ENCODE measurements around the gene WRNIP1. TPM values are rescaled to one million over a fixed set of nuclear protein-coding genes. Genes with fewer than 3 reads are reported as not detected.
"Not testable (repeated sequence)": the region's sequence is repeated elsewhere in the genome, so short reads cannot be mapped to it uniquely, and the experiment has no call there.

WRNIP1 gene
- total RNA-seq, 1 donor from 2014 or later: 62.4 TPM

DNA sequence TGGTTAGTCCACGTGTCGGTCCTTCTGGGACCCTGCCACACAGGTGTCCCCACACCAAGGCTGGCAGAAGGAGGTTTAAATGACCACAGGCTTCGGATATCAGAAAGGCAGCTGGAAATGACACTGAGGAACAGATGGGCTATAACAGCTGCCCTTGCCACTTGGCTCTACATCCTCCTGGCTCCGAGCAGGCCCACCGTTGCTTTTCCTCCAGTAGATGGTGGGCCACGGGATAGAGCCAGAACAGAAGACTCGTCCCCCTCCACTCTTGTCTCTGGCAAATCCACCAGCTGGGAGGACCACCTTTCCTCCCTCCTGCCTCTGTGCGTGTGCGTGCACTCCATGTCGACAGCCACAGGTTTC is 17.6 kb downstream of the WRNIP1 start:
- DNase-seq (ENCODE audit: low read depth, low spot score): no peak

DNA sequence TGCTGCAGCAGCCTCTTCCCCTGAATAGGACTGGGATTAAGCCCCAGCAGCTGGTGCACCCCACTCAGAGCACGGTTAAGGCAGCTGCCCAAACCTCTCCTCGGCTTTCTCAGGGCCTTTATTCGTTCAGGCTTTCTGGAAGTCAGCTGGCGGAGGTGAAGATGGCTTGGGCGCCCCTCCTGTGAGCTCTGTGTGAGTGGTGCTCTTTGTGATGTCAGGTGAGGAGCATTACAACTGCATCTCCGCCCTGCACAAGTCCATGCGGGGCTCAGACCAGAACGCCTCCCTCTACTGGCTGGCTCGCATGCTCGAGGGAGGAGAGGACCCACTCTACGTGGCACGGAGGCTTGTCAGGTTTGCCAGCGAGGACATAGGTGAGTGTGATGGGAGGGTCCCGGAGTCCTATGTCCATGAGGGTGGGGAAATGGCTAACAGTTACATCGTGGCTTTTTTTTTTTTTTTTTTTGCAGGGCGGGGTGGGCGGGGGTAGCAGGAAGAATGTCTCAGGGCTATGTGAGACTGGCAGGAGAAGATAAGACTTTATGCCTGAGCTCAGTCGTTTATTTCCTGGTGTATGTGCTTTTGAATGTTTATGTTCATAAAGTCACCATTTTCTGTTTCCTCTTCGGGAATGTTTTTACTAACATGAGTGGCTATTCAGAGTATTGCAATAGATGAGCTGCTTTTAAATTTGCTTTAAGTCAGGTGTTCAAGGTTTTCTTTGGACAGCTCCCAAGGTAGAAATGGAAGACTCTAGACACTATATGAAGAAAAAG is 18.2 kb downstream of the WRNIP1 start:
- peak; percentile 51 for DNase-seq (ENCODE audit: low read depth, low spot score)

DNA sequence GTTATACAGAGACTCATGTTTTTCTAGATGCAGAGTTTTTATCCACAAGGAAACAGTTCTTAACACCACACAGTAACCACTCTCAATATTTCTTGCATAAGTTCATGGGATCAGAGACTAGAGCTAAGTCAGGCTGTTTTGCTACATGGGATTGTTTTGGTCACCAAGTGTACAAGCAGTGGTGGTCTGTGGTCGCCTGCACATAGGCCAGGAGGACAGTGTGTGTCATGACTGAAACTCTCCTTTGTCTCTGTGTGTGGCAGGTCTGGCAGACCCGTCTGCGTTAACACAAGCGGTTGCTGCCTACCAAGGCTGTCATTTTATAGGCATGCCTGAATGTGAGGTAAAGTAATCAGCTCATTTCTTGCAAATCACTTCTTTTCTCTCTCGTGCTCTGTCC is 18.9 kb downstream of the WRNIP1 start:
- no peak for DNase-seq (ENCODE audit: low read depth, low spot score)

- no peak for DNase-seq (ENCODE audit: low read depth, low spot score)
Observed at GRCh38 chr6:2784930-2785329, 19.7 kb downstream of the WRNIP1 start.

GRCh38 chr6:2786269-2786668 is 21.1 kb downstream of the WRNIP1 start:
- no peak for DNase-seq (ENCODE audit: low read depth, low spot score)

GRCh38 chr6:2790588-2791449 is 25.6 kb downstream of the WRNIP1 start:
- DNase-seq (ENCODE audit: low read depth, low spot score): peak; percentile 74

DNA sequence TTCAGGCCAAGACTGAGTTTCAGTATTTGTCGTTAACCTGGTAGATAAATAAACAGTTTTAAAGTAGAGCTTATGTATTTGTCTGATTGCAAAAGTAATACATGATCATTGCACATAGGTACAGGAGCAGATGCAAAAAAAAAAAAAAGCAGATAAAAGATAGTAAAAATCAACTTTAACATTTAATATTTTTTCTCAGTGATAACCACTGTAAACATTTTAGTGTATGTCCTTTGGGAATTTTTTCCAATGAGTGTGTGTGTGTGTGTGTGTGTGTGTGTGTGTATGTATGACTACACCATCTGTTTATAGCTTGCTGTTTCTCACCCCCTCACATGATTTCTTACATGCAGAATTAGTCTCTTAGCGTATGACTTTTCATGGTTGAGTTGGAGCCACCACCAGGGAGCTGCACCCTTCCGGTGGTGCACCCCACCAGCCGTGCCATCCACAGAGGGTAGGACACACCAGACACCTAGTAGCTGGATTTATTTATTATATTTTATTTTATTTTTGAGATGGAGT is 26.3 kb downstream of the WRNIP1 start:
- no peak for DNase-seq (ENCODE audit: low read depth, low spot score)

- DNase-seq (ENCODE audit: low read depth, low spot score): no peak
Observed at GRCh38 chr6:2792330-2793110, 27.3 kb downstream of the WRNIP1 start.

DNA sequence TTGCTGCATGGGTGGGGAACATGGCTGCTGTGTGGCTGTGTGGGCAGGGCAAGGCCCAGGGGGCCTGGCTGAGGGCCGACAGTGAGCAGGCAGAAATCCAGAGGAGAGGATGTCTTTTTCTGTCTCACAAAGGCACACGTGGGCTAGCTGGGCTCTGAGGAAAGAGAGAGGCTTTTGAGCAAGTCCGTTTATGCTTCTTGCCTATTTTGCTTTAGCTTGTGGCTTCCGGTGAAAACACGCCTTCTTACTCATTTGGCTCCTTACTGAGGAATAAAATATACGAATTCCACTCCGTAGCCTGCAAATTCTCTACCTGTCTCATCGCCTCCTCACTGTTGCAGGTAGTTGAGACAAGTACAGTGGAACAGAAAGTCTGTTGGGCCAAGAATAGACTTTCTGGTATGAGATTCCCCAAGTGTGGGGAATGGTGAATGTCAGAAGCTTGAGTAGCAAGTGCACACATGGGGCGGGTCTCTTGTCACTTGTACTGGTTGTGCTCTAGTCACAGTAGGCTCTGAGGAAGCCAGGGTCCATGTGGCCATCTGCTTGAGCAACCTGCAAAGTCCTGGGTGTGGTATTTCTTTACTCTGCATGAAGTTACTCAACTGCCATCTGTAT is 28.4 kb downstream of the WRNIP1 start:
- no peak for DNase-seq (ENCODE audit: low read depth, low spot score)

DNA sequence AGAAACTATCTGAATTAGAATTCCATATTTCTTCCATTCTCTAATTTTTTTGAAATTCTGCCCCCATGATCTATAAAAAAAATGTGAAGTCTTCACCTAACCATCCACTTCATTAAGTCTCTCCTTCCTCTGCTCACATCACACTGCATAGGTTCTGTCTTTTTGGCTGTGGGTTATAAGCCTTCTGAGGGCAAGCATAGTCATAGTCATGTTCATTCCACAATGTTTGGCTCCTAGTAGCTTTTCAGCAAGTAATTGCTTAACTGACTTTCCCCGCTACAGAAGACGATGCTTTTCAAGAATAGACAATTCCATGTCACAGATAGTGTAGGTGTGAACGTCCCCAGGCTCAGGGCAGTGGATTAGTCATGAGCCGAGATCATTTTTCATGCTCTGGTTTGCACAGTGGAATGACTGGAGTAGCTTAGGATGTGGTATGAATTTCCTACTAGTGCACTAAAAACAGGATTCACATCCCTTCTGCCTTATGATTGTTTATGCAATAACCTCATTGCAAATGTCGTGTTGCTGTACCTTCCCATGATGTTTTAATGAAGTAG is 29.1 kb downstream of the WRNIP1 start:
- no peak for DNase-seq (ENCODE audit: low read depth, low spot score)

DNA sequence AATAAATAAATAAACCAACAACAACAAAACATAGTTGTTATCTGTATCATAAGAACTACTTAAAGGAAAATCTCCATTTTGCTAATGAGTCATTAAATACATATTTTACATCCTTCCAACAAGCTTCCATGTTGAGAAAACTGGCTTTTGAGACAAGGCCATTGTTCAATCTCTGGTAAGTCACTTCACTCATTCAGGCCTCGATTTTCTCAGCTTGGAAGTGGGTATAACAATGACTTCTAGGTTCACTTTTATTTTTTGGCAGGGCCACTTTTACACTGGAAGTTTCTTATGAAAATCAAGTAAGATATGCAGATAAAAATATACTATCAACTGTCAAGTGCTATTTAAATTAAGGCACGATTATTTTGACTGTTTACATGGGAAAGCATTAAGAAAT is 30.0 kb downstream of the WRNIP1 start:
- no peak for DNase-seq (ENCODE audit: low read depth, low spot score)

DNA sequence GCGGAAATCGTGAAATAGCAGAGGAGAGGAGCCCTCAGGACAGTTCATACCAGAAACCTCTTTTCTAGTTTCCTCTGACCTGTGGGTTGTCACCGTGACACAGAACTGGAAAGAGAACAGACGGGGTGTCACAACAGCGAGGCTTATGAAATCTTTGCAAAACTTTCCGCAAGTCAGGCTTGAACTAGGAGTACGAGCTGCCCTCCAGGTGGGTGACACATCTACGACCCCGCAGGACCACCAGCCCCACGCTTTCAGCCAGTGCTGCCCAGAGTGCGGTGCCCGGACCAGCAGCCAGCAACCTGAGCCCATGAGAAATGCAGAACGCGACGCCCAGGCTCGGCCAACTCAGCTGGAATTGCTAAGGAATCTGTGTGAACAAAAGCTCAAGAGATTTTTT is 30.8 kb downstream of the WRNIP1 start:
- no peak for DNase-seq (ENCODE audit: low read depth, low spot score)

GRCh38 chr6:2796861-2797260 is 31.7 kb downstream of the WRNIP1 start:
- no peak for DNase-seq (ENCODE audit: low read depth, low spot score)

GRCh38 chr6:2797564-2798031 is 32.4 kb downstream of the WRNIP1 start:
- no peak for DNase-seq (ENCODE audit: low read depth, low spot score)

DNA sequence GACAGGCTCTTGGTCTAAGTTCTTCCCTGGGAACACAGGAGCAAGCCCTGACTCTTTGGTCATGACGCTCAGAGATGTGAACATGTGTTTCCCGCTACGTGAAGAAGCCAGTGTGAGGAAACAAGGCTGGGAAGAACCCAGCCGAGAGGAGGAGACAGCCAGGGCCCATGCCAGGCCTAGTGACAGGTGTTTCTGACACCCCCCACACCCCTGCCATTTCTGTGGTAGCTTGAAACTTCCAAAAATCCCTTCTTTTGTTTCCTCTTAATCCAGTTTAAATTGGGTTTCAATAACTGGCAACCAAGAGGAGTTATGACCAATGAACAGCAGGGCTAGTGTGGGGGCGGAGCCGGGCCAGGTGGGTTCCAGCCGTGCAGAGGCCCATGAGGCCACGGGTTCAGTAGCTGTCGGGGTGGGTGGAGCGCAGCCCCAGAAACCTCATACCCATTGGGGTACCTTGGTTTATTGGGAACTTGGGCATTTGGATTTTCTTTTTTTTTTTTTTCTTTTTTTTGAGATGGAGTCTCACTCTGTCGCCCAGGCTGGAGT is 33.5 kb downstream of the WRNIP1 start:
- no peak for DNase-seq (ENCODE audit: low read depth, low spot score)

- no peak for DNase-seq (ENCODE audit: low read depth, low spot score)
Observed at GRCh38 chr6:2799936-2800527, 34.8 kb downstream of the WRNIP1 start.

GRCh38 chr6:2800552-2801316 is 35.5 kb downstream of the WRNIP1 start:
- DNase-seq (ENCODE audit: low read depth, low spot score): no peak

- DNase-seq (ENCODE audit: low read depth, low spot score): not testable (repeated sequence)
Observed at GRCh38 chr6:2801687-2802086, 36.5 kb downstream of the WRNIP1 start.

- no peak for DNase-seq (ENCODE audit: low read depth, low spot score)
Observed at GRCh38 chr6:2802521-2803060, 37.4 kb downstream of the WRNIP1 start.
